Gastrocnemius medialis (tissue), 4 donors: Measurements from ENCODE around the gene POFUT1. TPM values are rescaled to one million over a fixed set of nuclear protein-coding genes. Genes with fewer than 3 reads are reported as not detected.

Experiments
- ATAC-seq, 2 donors: fragments of 150-250 bp; one replicate each; pipeline ENCODE4 v1.9.1; 2016
- DNase-seq, 2 donors: peaks; one replicate each; pipeline ENCODE4 v3.0.0-alpha.2; 2019
- H3K27ac ChIP-seq, 4 donors: fragments of 200-600 bp; sonication (generic); 1 replicate in 1 of 4; 2 replicates in 3 of 4; pipeline ENCODE4 v1.5.1; 2016 to 2018; ENCODE audit warnings: mild to moderate bottlenecking in 2 of 4, moderate library complexity in 1 of 4
- H3K27me3 ChIP-seq, 3 donors: fragments of 200-600 bp; sonication (generic) in 2 of 3; 1 replicate in 1 of 3; 2 replicates in 2 of 3; pipeline versions ENCODE4 v1.5.1 to v1.6.0; 2016 to 2019; ENCODE audit warnings: mild to moderate bottlenecking in 1 of 3, moderate library complexity in 1 of 3
- H3K36me3 ChIP-seq, 2 donors: fragments of 200-600 bp; sonication (generic) in 1 of 2; one replicate each; pipeline ENCODE4 v1.5.1; 2017 to 2018
- H3K4me1 ChIP-seq, 2 donors: fragments of 200-600 bp; sonication (generic) in 1 of 2; one replicate each; pipeline ENCODE4 v1.5.1; 2016 to 2017; ENCODE audit warnings: mild to moderate bottlenecking in 2 of 2
- H3K4me3 ChIP-seq, 4 donors: fragments of 200-600 bp; sonication (generic) in 3 of 4; 1 replicate in 1 of 4; 2 replicates in 3 of 4; pipeline ENCODE4 v1.5.1; 2016 to 2019; ENCODE audit warnings: mild to moderate bottlenecking in 2 of 4
- H3K9me3 ChIP-seq, 3 donors: fragments of 200-600 bp; sonication (generic) in 2 of 3; 1 replicate in 1 of 3; 2 replicates in 2 of 3; pipeline ENCODE4 v1.5.1; 2016 to 2019
- POLR2A ChIP-seq, 2 donors: fragments of 450-650 bp; IDR thresholded peaks; one replicate each; pipeline ENCODE4 v1.6.1; 2017; ENCODE audit warnings: antibody characterized with exemption in 2 of 2, mild to moderate bottlenecking in 2 of 2, moderate library complexity in 2 of 2
- in situ Hi-C, 4 donors: fragments of 200-750 bp; cut with MboI; loops; one replicate each; pipeline versions ENCODE4 v1.15.0 to v1.8.0; 2017; ENCODE audit warnings: low sequenced_read_pairs in 4 of 4
- intact Hi-C: fragments of 100-400 bp; cut with DNase I; formaldehyde crosslinking; loops from one replicate; pipeline ENCODE4 v1.15.1; 2023; ENCODE audit warnings: low total_unique reads
- total RNA-seq, 4 donors: library from RNA; depleted of rRNA; stranded (reverse); fragments of >200 nt; gene quantifications; one replicate each; pipeline versions ENCODE4 v1.1.0 to v1.2.3, GENCODE V29; 2016
- TF ChIP-seq, protein P1 (sequence below), 5 experiments: fragments of 450-650 bp in 3 of 5; fragments of 200-600 bp in 2 of 5; sonication (generic) in 2 of 5; IDR thresholded peaks in 4 of 5; conservative IDR thresholded peaks in 1 of 5; 1 replicate in 4 of 5; 2 replicates in 1 of 5; pipeline ENCODE4 v1.5.1; 2016 to 2019; ENCODE audit warnings: antibody characterized with exemption in 5 of 5, mild to moderate bottlenecking in 3 of 5, moderate library complexity in 3 of 5

The POFUT1 gene
- total RNA-seq, 4 donors from 2014 or later = 15.3 to 20.7 (median 18.4) TPM

DNA sequence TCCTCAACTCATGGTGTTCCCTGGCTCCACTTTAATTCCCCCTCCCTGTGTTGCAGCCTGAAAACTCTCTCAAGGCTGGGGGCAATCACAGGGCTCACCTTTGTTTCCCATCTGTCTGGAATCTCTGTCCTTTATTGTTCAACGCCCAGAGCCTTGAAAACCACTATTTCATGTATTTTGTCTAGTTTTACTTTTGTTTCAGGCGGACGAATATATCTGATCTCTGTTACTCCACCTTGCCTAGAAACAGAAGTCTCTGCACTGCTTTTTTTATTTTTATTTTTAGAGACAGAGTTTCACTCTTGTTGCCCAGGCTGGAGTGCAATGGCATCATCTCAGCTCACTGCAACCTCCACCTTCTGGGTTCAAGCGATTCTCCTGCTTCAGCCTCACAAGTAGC, 27.7 kb upstream of the POFUT1 start:
- no peaks in the 10 kb centered on the region for H3K4me1 ChIP-seq
- no peak for TF ChIP-seq POLR2A (IDR thresholded peaks at IDR 0.05)
- TF ChIP-seq, protein P1, sequence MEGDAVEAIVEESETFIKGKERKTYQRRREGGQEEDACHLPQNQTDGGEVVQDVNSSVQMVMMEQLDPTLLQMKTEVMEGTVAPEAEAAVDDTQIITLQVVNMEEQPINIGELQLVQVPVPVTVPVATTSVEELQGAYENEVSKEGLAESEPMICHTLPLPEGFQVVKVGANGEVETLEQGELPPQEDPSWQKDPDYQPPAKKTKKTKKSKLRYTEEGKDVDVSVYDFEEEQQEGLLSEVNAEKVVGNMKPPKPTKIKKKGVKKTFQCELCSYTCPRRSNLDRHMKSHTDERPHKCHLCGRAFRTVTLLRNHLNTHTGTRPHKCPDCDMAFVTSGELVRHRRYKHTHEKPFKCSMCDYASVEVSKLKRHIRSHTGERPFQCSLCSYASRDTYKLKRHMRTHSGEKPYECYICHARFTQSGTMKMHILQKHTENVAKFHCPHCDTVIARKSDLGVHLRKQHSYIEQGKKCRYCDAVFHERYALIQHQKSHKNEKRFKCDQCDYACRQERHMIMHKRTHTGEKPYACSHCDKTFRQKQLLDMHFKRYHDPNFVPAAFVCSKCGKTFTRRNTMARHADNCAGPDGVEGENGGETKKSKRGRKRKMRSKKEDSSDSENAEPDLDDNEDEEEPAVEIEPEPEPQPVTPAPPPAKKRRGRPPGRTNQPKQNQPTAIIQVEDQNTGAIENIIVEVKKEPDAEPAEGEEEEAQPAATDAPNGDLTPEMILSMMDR (IDR thresholded peaks at IDR 0.05 in 4 of 5, conservative IDR thresholded peaks at IDR 0.05 in 1 of 5) = no peak
- H3K36me3 ChIP-seq = no peaks in the 10 kb centered on the region
- intact Hi-C loops = no loop called here
- no peak for DNase-seq
- no peaks in the 10 kb centered on the region for H3K9me3 ChIP-seq
- H3K27ac ChIP-seq = no peak overlapping the region
- no peaks in the 10 kb centered on the region for H3K27me3 ChIP-seq
- no peak for ATAC-seq
- in situ Hi-C loops = no loop called here
- no peak overlapping the region for H3K4me3 ChIP-seq

DNA sequence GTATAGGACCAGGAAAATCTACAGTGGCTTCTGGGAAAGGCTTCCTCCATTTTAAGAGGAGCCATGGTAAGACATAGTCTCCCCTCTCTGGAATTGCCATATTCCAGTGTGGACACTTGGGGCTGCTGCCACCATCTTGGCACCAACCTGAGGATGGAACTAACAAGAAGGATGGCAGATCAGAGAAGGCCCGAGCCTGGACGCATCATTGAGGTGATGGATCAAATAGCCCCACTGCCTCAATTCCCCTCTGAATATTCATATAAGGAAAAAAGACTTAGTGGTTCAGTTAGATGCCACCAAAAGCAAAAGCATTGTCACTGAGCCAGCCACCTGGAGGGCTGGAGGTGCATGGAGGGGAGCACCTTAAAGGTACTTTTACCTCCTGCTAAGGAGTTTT, 26.1 kb upstream of the POFUT1 start:
- ATAC-seq (no peak), DNase-seq (no peak)
- Histone ChIP-seq H3K4me3 (no peak overlapping the region), H3K4me1 (no peaks in the 10 kb centered on the region), H3K27me3 (no peaks in the 10 kb centered on the region), H3K36me3 (no peaks in the 10 kb centered on the region), H3K27ac (no peak overlapping the region), H3K9me3 (no peaks in the 10 kb centered on the region)
- intact Hi-C loops (no loop called here), in situ Hi-C loops (no loop called here)
- no peak for TF ChIP-seq POLR2A (IDR thresholded peaks at IDR 0.05)
- TF ChIP-seq, protein P1 (IDR thresholded peaks at IDR 0.05 in 4 of 5, conservative IDR thresholded peaks at IDR 0.05 in 1 of 5) = no peak

DNA sequence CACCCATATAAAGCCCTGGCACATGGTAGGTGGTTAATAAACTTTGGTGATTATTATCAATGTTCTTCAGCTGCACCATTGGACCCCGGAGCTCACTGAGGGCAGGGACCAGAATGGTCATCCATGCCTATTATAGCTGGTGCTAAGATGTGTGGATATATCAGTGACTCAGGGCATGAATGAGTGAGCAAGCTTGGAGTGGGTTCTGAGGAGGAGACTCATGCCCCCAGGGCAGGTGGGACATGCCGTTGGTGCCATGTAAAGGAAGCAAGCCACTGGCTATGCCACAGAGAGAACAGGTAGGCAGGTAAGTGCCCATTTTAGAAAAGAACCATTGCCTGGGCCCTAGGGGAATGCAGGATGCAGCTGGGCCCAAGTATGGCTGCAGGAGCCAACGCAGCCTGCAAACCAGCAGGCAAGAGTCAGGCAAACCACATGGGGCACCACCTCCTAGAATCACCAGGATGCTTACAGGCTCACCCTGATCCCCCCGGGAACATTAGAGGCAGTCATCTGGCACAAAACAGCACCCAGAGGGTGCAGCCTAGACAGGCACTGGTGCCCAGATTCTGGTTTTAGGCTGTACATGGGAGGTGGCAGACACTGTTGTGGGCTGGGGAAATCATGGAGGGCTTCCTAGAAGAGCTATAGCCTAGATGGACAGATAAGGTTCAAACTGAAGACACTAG, 23.6 kb upstream of the POFUT1 start:
- in situ Hi-C loops = no loop called here
- intact Hi-C loops = no loop called here
- H3K36me3 ChIP-seq = no peaks in the 10 kb centered on the region
- H3K4me1 ChIP-seq = peaks cover 0 to 7% of the 10 kb centered on the region in 2 donors
- H3K27ac ChIP-seq = no peak overlapping the region
- H3K9me3 ChIP-seq = no peaks in the 10 kb centered on the region
- no peaks in the 10 kb centered on the region for H3K27me3 ChIP-seq
- TF ChIP-seq, protein P1 (IDR thresholded peaks at IDR 0.05 in 4 of 5, conservative IDR thresholded peaks at IDR 0.05 in 1 of 5) = no peak
- TF ChIP-seq POLR2A (IDR thresholded peaks at IDR 0.05) = no peak
- ATAC-seq (no peak), DNase-seq (no peak)
- H3K4me3 ChIP-seq = no peak overlapping the region

GRCh38 chr20:32184961-32185603, 22.6 kb upstream of the POFUT1 start:
- no peak for ATAC-seq
- Histone ChIP-seq H3K27ac (no peak overlapping the region), H3K4me3 (no peak overlapping the region), H3K4me1 (peaks cover 0 to 16% of the 10 kb centered on the region in 2 donors), H3K36me3 (no peaks in the 10 kb centered on the region), H3K27me3 (no peaks in the 10 kb centered on the region), H3K9me3 (no peaks in the 10 kb centered on the region)
- no peak for TF ChIP-seq POLR2A (IDR thresholded peaks at IDR 0.05)
- TF ChIP-seq, protein P1 (IDR thresholded peaks at IDR 0.05 in 4 of 5, conservative IDR thresholded peaks at IDR 0.05 in 1 of 5) = no peak
- DNase-seq = no peak
- in situ Hi-C loops (no loop called here), intact Hi-C loops (no loop called here)
